GM12878 (cell line): ENCODE results near the gene DPYSL4. TPM values are rescaled to one million over a fixed set of nuclear protein-coding genes. Genes with fewer than 3 reads are reported as not detected.

ENCODE experiments used
- ATAC-seq: fragments of 200-7000 bp; cut with Tn5 transposase; 3 replicates; pipeline ENCODE4 v1.9.1; 2020; ENCODE audit warnings: mild to moderate bottlenecking, moderate library complexity
- BruUV-seq: library from RNA; stranded (reverse); fragments of 400-500 nt; replicated peaks from 2 replicates; lab custom pipeline; 2021; lab: Mats Ljungman, UMichigan
- CTCF ChIA-PET: fragments of 300-600 bp; sonication (Branson Sonifier 250); formaldehyde crosslinking; extraction: SDS; loops from one replicate; lab custom pipeline; 2021; ENCODE audit warnings: inconsistent platforms; lab: Yijun Ruan, JAX
- POLR2A ChIA-PET: fragments of 350-600 bp; formaldehyde crosslinking; extraction: SDS; loops from one replicate; lab custom pipeline; 2021; ENCODE audit warnings: inconsistent platforms; lab: Charles Lee
- RAD21 ChIA-PET: fragments of 300-600 bp; sonication (Branson Sonifier 250); formaldehyde crosslinking; loops from one replicate; lab custom pipeline; 2023; ENCODE audit warnings: antibody characterized with exemption; ENCODE audit not compliant: unreplicated experiment; lab: Charles Lee
- SMC1A ChIA-PET: fragments of 300-600 bp; sonication (Branson Sonifier 250); formaldehyde crosslinking; loops from one replicate; lab custom pipeline; 2023; ENCODE audit not compliant: unreplicated experiment, uncharacterized antibody; lab: Charles Lee
- DNase-seq: peaks from one replicate; pipeline ENCODE4 v3.0.0-alpha.2; 2011; ENCODE audit warnings: low read depth, low spot score
- FAIRE-seq: peaks from 3 replicates; lab custom pipeline; 2011; peaks lifted over from hg19 to GRCh38; lab: Jason Lieb, UNC
- H2AFZ ChIP-seq: 2 replicates; pipeline ENCODE4 v1.6.0; 2011; ENCODE audit warnings: low read depth, low read length, control low read depth; ENCODE audit not compliant: control insufficient read depth
- H3K27ac ChIP-seq: 2 replicates; pipeline ENCODE4 v1.5.1; 2011; ENCODE audit warnings: control low read depth; ENCODE audit not compliant: control insufficient read depth, insufficient read depth
- H3K27me3 ChIP-seq, 2 experiments: replicated peaks in 1 of 2; 2 replicates each; pipeline versions ENCODE4 v1.6.0 to v1.6.1; 2011; ENCODE audit warnings: low read length in 1 of 2; ENCODE audit not compliant: control insufficient read depth in 2 of 2, insufficient read depth in 2 of 2
- H3K36me3 ChIP-seq, 2 experiments: 2 replicates each; pipeline ENCODE4 v1.5.1; 2011; ENCODE audit warnings: low read length in 1 of 2; ENCODE audit not compliant: control insufficient read depth in 2 of 2, insufficient read depth in 2 of 2
- H3K4me1 ChIP-seq: 2 replicates; pipeline ENCODE4 v1.6.1; 2011; ENCODE audit warnings: mild to moderate bottlenecking, low read length, moderate library complexity, mixed read lengths; ENCODE audit not compliant: control insufficient read depth, insufficient read depth
- H3K4me2 ChIP-seq: 2 replicates; pipeline ENCODE4 v1.6.0; 2011; ENCODE audit warnings: control low read depth; ENCODE audit not compliant: control insufficient read depth, insufficient read depth
- H3K4me3 ChIP-seq: fragments of 200-600 bp; sonication (generic); 2 replicates; pipeline ENCODE4 v1.5.1; 2016
- H3K79me2 ChIP-seq: 2 replicates; pipeline ENCODE4 v1.6.0; 2011; ENCODE audit warnings: low read length; ENCODE audit not compliant: control insufficient read depth, insufficient read depth
- H3K9ac ChIP-seq: 2 replicates; pipeline ENCODE4 v1.8.0; 2011; ENCODE audit warnings: low read length, control low read depth, mixed read lengths; ENCODE audit not compliant: control insufficient read depth, insufficient read depth
- H3K9me3 ChIP-seq: replicated peaks from 3 replicates; pipeline ENCODE4 v1.5.1; 2011; ENCODE audit warnings: mild to moderate bottlenecking, low read length; ENCODE audit not compliant: control insufficient read depth, insufficient read depth
- H4K20me1 ChIP-seq: 2 replicates; pipeline ENCODE4 v1.6.0; 2011; ENCODE audit not compliant: control insufficient read depth, insufficient read depth
- ATF7 ChIP-seq: fragments of 450-650 bp; IDR thresholded peaks from 2 replicates; pipeline ENCODE4 v1.6.1; 2016; ENCODE audit warnings: low read depth, mild to moderate bottlenecking
- BCL11A ChIP-seq: IDR thresholded peaks from 2 replicates; pipeline ENCODE4 v1.6.1; 2011; ENCODE audit warnings: low read depth, low read length
- CHD4 ChIP-seq: fragments of 200-600 bp; sonication (generic); IDR thresholded peaks from 2 replicates; pipeline ENCODE4 v1.6.1; 2016; ENCODE audit warnings: mild to moderate bottlenecking
- CTCF ChIP-seq, 3 experiments: IDR thresholded peaks in 2 of 3; conservative IDR thresholded peaks in 1 of 3; 2 replicates each; pipeline ENCODE4 v1.5.1; 2011; ENCODE audit warnings: low read depth in 3 of 3, low read length in 3 of 3, mild to moderate bottlenecking in 3 of 3, control low read depth in 2 of 3, moderate library complexity in 2 of 3, inconsistent platforms in 1 of 3, mixed read lengths in 1 of 3; ENCODE audit not compliant: control insufficient read depth in 2 of 3, insufficient read depth in 1 of 3; ENCODE audit errors: extremely low read depth in 1 of 3
- CUX1 ChIP-seq: IDR thresholded peaks from 2 replicates; pipeline ENCODE4 v1.6.1; 2012; ENCODE audit warnings: improper control_type of control experiment, low read depth, low read length; ENCODE audit not compliant: insufficient replicate concordance
- ELK1 ChIP-seq: IDR thresholded peaks from 2 replicates; pipeline ENCODE4 v1.6.1; 2012; ENCODE audit warnings: low read depth, low read length, improper control_type of control experiment
- JUNB ChIP-seq: IDR thresholded peaks from 2 replicates; pipeline ENCODE4 v1.6.1; 2016; ENCODE audit warnings: antibody characterized with exemption, mild to moderate bottlenecking
- MEF2B ChIP-seq: fragments of 450-650 bp; IDR thresholded peaks from 2 replicates; pipeline ENCODE4 v1.6.1; 2018; ENCODE audit warnings: mild to moderate bottlenecking, moderate library complexity; ENCODE audit not compliant: partially characterized antibody, poor library complexity, severe bottlenecking
- NR2C2 ChIP-seq: IDR thresholded peaks from 2 replicates; pipeline ENCODE4 v1.6.1; 2011; ENCODE audit warnings: borderline replicate concordance, low read depth; ENCODE audit not compliant: control insufficient read depth, insufficient read length
- PML ChIP-seq: IDR thresholded peaks from 2 replicates; pipeline ENCODE4 v1.6.1; 2012; ENCODE audit warnings: low read length, inconsistent platforms
- POLR2AphosphoS5 ChIP-seq: IDR thresholded peaks from 2 replicates; pipeline ENCODE4 v1.6.1; 2011; ENCODE audit warnings: mild to moderate bottlenecking, low read length, inconsistent platforms
- RB1 ChIP-seq: fragments of 450-650 bp; formaldehyde crosslinking; IDR thresholded peaks from 2 replicates; pipeline ENCODE4 v1.6.1; 2017; ENCODE audit warnings: mild to moderate bottlenecking, borderline replicate concordance
- RELA ChIP-seq: fragments of 450-650 bp; IDR thresholded peaks from 2 replicates; pipeline ENCODE4 v1.8.0; 2014; ENCODE audit warnings: borderline replicate concordance; ENCODE audit not compliant: partially characterized antibody
- SIX5 ChIP-seq: IDR thresholded peaks from 2 replicates; pipeline ENCODE4 v1.6.1; 2011; ENCODE audit warnings: mild to moderate bottlenecking, low read depth, low read length, moderate library complexity; ENCODE audit not compliant: severe bottlenecking
- SPI1 ChIP-seq: IDR thresholded peaks from 2 replicates; pipeline ENCODE4 v1.6.1; 2011; ENCODE audit warnings: low read depth, mild to moderate bottlenecking, low read length, moderate library complexity, borderline replicate concordance; ENCODE audit not compliant: insufficient read depth
- SUZ12 ChIP-seq: fragments of 200-600 bp; sonication (generic); IDR thresholded peaks from one replicate; pipeline ENCODE4 v1.6.1; 2018; ENCODE audit warnings: antibody characterized with exemption, mild to moderate bottlenecking; ENCODE audit not compliant: unreplicated experiment
- WGBS: methylation state at CpG from one replicate; pipeline ENCODE4 v1.1.6; 2016; ENCODE audit warnings: low lambda C conversion rate; ENCODE audit not compliant: insufficient replicate concordance, insufficient coverage; ENCODE audit errors: missing lambda C conversion rate; 5-methylcytosine and 5-hydroxymethylcytosine counted together
- in situ Hi-C: fragments of 300-500 bp; cut with MboI; formaldehyde crosslinking; loops from 9 replicates; pipeline ENCODE4 v1.14.3; 2018; ENCODE audit warnings: mixed read lengths
- intact Hi-C: fragments of 100-400 bp; cut with micrococcal nuclease; formaldehyde crosslinking; loops from one replicate; pipeline ENCODE4 v1.14.2; 2022; ENCODE audit not compliant: unreplicated experiment
- polyA plus RNA-seq, 11 experiments: library from polyadenylated mRNA; depleted of rRNA in 4 of 11; unstranded in 6 of 11; stranded (reverse) in 5 of 11; fragments of >200 nt; fragmentation: Nextera tagmentation in 4 of 11; fragmentation: Illumina TruSeq in 1 of 11; extraction: Ambion mirVana in 4 of 11; extraction: Trizol in 1 of 11; gene quantifications; 1 replicate in 1 of 11; 2 replicates in 10 of 11; pipeline versions ENCODE4 v1.2.1 to v1.2.3, GENCODE V29; 2011 to 2016; ENCODE audit warnings: inconsistent platforms in 2 of 11, missing spikeins in 2 of 11, low read depth in 1 of 11
- total RNA-seq, 4 experiments: library from RNA; depleted of rRNA in 3 of 4; stranded (reverse); fragments of >200 nt in 3 of 4; fragmentation: Illumina TruSeq in 1 of 4; extraction: Trizol in 1 of 4; gene quantifications; 2 replicates each; pipeline versions ENCODE4 v1.2.1 to v1.2.3, GENCODE V29; 2013 to 2021

Gene DPYSL4
- total and polyA plus RNA-seq, 10 of the 15 experiments (the other 5 are each of a cell fraction or from before 2014, with no cell fraction given), result 0.10 to 0.21 TPM; not detected in 8

GRCh38 chr10:132252412-132252811 lies 65.7 kb downstream of the DPYSL4 start:
- Histone ChIP-seq H3K4me2 (no peak overlapping the region), H3K79me2 (no peaks in the 10 kb centered on the region), H3K36me3 (no peaks in the 10 kb centered on the region), H2AFZ (no peak overlapping the region), H4K20me1 (no peaks in the 10 kb centered on the region), H3K27ac (no peak overlapping the region), H3K9me3 (no peaks in the 10 kb centered on the region), H3K4me3 (no peak overlapping the region), H3K9ac (no peak overlapping the region), H3K4me1 (no peaks in the 10 kb centered on the region), H3K27me3 (no peaks in the 10 kb centered on the region)
- FAIRE-seq (no peak), ATAC-seq (no peak), DNase-seq (no peak)
- whole genome bisulfite sequencing, result 81% methylated on average over 17 of the region's 17 CpGs
- CTCF ChIA-PET, result no interaction called here
- SMC1A ChIA-PET, result no interaction called here
- in situ Hi-C loops (no loop called here), intact Hi-C loops (no loop called here)
- POLR2A ChIA-PET, result no interaction called here
- no TSS peak for BruUV-seq
- TF ChIP-seq POLR2AphosphoS5, result no peak
- TF ChIP-seq CTCF (IDR thresholded peaks at IDR 0.05 in 2 of 3, conservative IDR thresholded peaks at IDR 0.05 in 1 of 3; ENCODE audit: control insufficient read depth in 2 of 3, extremely low read depth in 1 of 3, insufficient read depth in 1 of 3, low read depth in 3 of 3, low read length in 3 of 3), result no peak; a peak in 1 of 6 replicates
- no peak for TF ChIP-seq SPI1
- TF ChIP-seq BCL11A, result no peak
- no peak for TF ChIP-seq CUX1
- no peak for TF ChIP-seq SIX5
- no peak for TF ChIP-seq RELA
- TF ChIP-seq NR2C2, result no peak
- TF ChIP-seq PML, result no peak
- no peak for TF ChIP-seq SUZ12
- TF ChIP-seq ELK1, result no peak
- no peak for TF ChIP-seq RB1
- no peak for TF ChIP-seq CHD4
- TF ChIP-seq MEF2B, result no peak
- TF ChIP-seq JUNB, result no peak
- TF ChIP-seq ATF7, result no peak
- RAD21 ChIA-PET, result interaction anchor here (1.0 kb wide), 1 partner anchor 28 kb away, joined by 3 read pairs; no protein-coding TSS in a partner anchor
